Adipocyte (in vitro differentiated cells): Measurements from ENCODE around the gene SMG6.

Experiments used
- DNase-seq: peaks from one replicate; pipeline ENCODE4 v3.0.0-alpha.2; 2015; ENCODE audit warnings: low read depth
- H3K27me3 ChIP-seq: replicated peaks from 2 replicates; pipeline ENCODE4 v1.7.0; 2013; ENCODE audit warnings: mild to moderate bottlenecking, low read length, moderate library complexity; ENCODE audit not compliant: control insufficient read depth, insufficient read depth
- H3K36me3 ChIP-seq: 2 replicates; pipeline ENCODE4 v1.7.0; 2013; ENCODE audit warnings: low read length, mild to moderate bottlenecking, moderate library complexity; ENCODE audit not compliant: control insufficient read depth, insufficient read depth, severe bottlenecking
- H3K4me1 ChIP-seq: 2 replicates; pipeline ENCODE4 v1.7.0; 2013; ENCODE audit warnings: mild to moderate bottlenecking, low read length, moderate library complexity; ENCODE audit not compliant: control insufficient read depth, insufficient read depth
- H3K4me3 ChIP-seq: 2 replicates; pipeline ENCODE4 v1.7.0; 2013; ENCODE audit warnings: mild to moderate bottlenecking, low read length, moderate library complexity
- H3K9ac ChIP-seq: 2 replicates; pipeline ENCODE4 v1.7.0; 2013; ENCODE audit warnings: mild to moderate bottlenecking, low read length, moderate library complexity
- H3K9me3 ChIP-seq: 2 replicates; pipeline ENCODE4 v1.7.0; 2013; ENCODE audit warnings: mild to moderate bottlenecking, low read length, moderate library complexity; ENCODE audit not compliant: control insufficient read depth

The SMG6 gene

DNA sequence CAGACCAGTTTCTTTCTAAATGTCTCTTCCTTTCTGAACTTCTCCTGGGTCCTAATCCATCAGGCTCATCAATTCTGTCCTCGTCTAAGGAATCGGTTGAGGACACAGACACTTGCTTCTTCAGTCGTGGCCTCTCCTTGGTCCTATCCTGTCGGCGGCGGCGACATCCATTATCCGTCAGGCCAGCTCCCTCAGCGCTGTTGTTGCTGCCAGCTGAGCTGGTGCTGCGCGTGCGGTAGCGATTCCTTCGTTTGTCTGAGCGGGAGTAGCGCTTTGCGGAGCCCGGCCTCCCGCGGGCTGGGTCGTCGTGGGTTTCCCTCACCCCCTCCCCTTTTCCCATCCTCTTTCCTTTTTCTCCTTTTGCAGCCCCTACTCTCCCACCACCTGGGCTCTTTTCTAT lies 3.8 kb downstream of the SMG6 start:
- Histone ChIP-seq H3K27me3 (no peaks in the 10 kb centered on the region), H3K9ac (no peak overlapping the region), H3K4me3 (no peak overlapping the region), H3K4me1 (peaks cover 11% of the 10 kb centered on the region), H3K36me3 (peaks cover 32% of the 10 kb centered on the region), H3K9me3 (no peaks in the 10 kb centered on the region)
- no peak for DNase-seq

DNA sequence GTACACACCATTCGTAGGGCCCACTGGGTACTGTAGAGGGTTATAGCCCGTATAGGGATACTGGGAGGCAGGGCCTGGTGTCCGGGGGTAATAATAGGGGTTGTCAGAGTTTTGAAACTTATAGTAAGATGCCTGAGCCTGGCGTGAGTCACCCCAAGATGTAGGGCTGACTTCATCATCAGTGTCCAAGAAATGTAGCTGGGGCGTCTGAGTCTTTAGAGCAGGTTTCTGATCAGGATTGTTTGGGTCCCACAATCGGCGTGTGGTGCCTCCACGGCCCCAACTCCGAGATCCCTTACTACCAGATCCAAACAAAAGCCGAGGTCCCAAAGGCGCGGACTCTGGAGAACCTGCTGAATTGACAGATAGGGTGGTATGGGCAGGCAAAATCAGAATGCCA lies 4.4 kb downstream of the SMG6 start:
- H3K9ac ChIP-seq = no peak overlapping the region
- peaks cover 37% of the 10 kb centered on the region for H3K36me3 ChIP-seq
- no peak overlapping the region for H3K4me3 ChIP-seq
- no peak for DNase-seq
- no peaks in the 10 kb centered on the region for H3K27me3 ChIP-seq
- H3K9me3 ChIP-seq = no peaks in the 10 kb centered on the region
- H3K4me1 ChIP-seq = peaks cover 11% of the 10 kb centered on the region

DNA sequence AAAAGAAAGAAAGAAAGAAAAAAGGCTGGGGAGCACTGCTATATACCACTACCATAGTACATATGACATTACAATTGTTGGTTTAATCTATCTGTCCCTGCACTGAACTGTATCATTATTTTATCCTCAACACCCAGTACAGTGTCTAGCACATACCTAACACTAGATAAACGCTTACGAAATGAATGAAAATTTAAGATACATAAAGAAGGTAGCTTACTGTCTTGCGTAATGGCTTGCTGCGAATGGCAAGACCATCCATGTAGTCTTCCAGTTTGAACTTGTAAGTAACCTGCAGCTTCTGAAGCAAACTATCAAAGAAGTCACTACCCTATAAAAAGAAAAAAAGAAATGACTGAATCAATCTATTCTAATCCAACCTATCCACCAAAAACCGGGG lies 6.6 kb downstream of the SMG6 start:
- Histone ChIP-seq H3K4me1 (peaks cover 4% of the 10 kb centered on the region), H3K36me3 (peaks cover 54% of the 10 kb centered on the region), H3K27me3 (no peaks in the 10 kb centered on the region), H3K9me3 (no peaks in the 10 kb centered on the region), H3K9ac (no peak overlapping the region), H3K4me3 (no peak overlapping the region)
- no peak for DNase-seq

DNA sequence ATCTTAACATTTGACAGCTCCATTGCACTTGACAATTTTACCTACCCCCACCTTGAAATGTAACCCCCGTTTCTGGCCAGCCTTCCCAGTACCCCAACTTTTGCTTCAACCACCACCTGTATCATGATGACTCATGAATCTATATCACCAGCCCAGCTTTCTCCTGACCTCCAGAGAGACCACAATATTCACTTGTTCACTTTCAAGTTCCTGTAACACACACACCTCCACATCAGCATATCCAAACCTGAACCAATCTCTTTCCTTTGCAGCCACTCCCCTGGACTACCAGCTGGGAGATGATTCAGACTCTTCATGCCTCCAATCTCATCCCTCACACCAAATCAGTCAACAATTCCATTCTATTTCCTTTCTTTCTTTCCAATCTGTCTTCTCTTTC lies 8.0 kb downstream of the SMG6 start:
- Histone ChIP-seq H3K9ac (no peak overlapping the region), H3K27me3 (no peaks in the 10 kb centered on the region), H3K36me3 (peaks cover 65% of the 10 kb centered on the region), H3K4me3 (no peak overlapping the region), H3K4me1 (no peaks in the 10 kb centered on the region), H3K9me3 (no peaks in the 10 kb centered on the region)
- DNase-seq = no peak

DNA sequence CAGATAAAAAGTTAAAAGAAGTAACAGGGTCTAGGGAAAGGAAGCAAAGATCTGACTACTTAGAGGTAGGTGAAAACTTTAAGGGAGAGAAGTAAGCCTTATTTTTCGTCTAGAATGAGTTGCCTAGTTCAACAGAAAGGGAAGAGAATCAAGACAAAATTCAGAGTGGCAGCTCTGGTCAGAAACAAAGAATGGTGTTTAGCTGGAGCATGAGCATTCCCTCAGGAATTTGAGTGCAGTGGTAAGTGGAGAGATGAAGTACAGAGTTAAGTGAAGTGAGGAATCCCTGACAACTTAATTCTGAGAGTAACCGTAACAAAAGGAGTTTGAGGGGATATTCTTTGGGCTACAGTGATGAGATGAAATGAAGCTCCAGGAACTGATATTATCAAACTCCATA lies 11.5 kb downstream of the SMG6 start:
- Histone ChIP-seq H3K27me3 (no peaks in the 10 kb centered on the region), H3K36me3 (peaks cover 64% of the 10 kb centered on the region)

DNA sequence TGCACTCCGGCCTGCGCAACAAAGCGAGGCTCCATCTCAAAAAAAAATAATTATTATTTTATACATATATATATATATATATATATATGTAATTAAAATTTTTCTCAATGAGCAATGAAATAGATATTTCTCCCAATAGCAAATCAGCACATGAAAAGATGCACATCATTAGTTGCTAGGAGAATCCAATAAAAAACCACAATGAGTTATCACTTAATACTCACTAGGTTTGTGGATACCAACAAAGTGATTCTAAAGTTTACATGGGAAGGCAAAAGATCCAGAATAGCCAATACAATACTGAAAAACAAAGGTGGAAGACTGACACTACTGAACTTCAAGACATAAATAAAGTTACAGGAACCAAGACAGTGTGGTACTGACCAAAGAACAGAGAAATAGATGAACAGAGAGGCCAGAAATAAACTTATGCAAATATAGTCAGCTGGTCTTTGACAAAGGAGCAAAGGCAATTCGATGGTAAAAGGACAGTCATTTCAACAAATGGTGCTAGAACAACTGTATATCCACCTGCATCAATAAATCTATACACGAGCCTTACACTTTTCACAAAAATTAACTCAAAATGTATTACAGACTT lies 13.6 kb downstream of the SMG6 start:
- H3K36me3 ChIP-seq = peaks cover 47% of the 10 kb centered on the region
- no peaks in the 10 kb centered on the region for H3K27me3 ChIP-seq
- peak; percentile 38 for DNase-seq
- H3K4me3 ChIP-seq = no peak overlapping the region
- no peaks in the 10 kb centered on the region for H3K4me1 ChIP-seq
- no peaks in the 10 kb centered on the region for H3K9me3 ChIP-seq
- H3K9ac ChIP-seq = no peak overlapping the region

More for the DNA sequence above, 11.5 kb downstream of the SMG6 start:
- DNase-seq = peak; percentile 54
- Histone ChIP-seq H3K9me3 (no peaks in the 10 kb centered on the region), H3K9ac (no peak overlapping the region), H3K4me3 (no peak overlapping the region), H3K4me1 (no peaks in the 10 kb centered on the region)

DNA sequence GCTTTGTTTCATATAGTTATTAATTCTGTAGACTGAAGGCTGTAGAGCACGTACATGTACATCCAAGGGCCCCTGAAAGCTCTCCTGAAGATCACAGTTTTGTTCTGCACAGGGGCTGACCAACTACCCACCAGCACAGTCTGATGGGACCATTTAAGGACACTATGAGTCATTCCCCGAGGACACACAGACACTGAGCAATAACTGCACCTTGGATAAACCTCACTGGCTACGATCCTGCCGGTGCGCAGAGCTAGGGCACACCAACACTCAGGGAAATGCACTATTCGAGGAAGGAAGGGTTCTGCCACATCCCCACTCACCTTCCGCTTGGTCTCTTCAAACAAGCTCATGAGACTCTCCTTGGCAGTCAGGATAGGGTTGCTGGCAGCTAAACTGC lies 20.3 kb downstream of the SMG6 start:
- Histone ChIP-seq H3K4me1 (peaks cover 7% of the 10 kb centered on the region), H3K36me3 (peaks cover 51% of the 10 kb centered on the region), H3K9me3 (no peaks in the 10 kb centered on the region), H3K9ac (peak overlapping the region; percentile 24), H3K27me3 (no peaks in the 10 kb centered on the region), H3K4me3 (no peak overlapping the region)
- DNase-seq = no peak

DNA sequence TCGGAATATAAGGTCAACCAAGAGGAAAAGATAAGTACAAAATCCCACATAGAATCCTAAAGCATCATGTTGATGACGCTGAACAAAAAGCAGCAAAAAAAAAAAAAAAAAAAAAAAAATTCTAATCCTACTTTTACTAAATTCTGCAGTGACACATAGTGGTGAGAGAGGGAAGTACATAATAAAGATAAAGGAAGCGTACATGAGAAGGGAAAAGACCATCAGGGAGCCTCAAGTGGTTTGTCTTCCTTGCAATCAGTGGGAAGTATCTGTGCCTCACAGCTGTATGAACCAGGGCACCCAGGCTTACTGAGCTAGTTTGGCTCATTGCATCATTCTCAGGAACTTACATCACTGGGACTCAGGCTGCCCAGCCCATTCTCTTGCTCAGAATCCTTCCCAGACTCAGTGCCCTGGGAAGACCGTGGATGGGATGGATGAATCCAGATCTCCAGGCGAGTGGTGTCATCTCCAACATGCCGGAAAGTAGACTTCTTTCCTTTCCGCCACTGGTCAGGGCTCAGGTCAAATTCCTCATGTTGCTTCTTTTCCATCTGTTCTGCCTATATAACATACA lies 21.2 kb downstream of the SMG6 start:
- Histone ChIP-seq H3K27me3 (no peaks in the 10 kb centered on the region), H3K4me1 (peaks cover 7% of the 10 kb centered on the region), H3K36me3 (peaks cover 57% of the 10 kb centered on the region), H3K4me3 (no peak overlapping the region), H3K9me3 (no peaks in the 10 kb centered on the region), H3K9ac (peak overlapping the region; percentile 9)
- DNase-seq = peak; percentile 90

DNA sequence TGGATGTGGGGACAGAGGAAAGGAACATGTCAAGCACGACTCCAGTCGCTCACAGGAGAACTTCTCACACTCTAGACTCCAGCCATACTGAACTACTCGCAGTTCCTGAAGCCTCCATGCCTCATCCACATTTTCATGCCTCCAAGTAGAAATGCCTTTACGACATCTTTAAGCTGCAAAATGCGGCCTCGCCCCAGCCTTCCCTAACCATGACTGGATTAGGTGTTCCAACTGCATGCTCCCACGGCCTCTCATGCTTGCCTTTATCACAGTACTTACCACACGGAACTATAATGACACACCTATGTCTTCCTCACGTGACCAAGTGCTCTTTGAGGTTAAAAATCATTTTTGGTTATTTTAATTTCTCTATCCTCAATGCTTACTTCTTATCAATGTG lies 23.9 kb downstream of the SMG6 start:
- peaks cover 60% of the 10 kb centered on the region for H3K36me3 ChIP-seq
- DNase-seq = no peak

DNA sequence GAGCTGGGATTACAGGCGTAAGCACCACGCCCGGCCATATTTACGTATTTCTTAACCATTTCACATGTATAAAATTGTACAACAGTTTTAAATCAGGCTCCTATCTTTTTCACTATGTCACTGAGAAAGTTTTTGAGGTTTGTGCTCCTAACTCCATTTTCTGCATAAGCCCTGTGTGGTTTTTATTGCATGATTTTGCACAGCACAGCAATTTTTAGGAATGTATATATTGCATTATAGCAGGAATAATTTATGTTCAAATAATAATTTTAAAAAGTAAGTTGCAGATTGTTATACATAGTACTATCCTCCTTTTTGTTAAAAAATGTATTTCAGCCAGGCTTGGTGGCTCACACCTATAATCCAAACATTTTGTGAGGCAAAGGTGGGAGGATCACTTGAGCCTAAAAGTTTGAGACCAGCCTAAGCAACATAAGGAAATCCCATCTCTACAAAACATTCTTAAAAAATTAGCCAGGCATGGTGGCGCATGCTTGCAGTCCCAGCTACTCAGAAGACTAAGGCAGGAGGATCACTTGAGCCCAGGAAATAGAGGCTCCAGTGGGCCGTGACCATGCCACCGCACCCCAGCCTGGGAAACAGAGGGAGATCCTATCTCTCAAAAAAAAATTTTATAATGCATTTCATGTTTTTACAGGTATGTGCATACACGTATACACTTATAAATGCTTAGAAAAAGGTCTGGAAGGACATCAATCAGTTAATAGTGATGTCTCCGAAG lies 26.0 kb downstream of the SMG6 start:
- no peak for DNase-seq
- Histone ChIP-seq H3K27me3 (no peaks in the 10 kb centered on the region), H3K4me1 (peaks cover 5% of the 10 kb centered on the region), H3K4me3 (no peak overlapping the region), H3K9ac (no peak overlapping the region), H3K9me3 (no peaks in the 10 kb centered on the region), H3K36me3 (peaks cover 59% of the 10 kb centered on the region)

More for the DNA sequence above, 23.9 kb downstream of the SMG6 start:
- H3K9me3 ChIP-seq = no peaks in the 10 kb centered on the region
- no peak overlapping the region for H3K4me3 ChIP-seq
- no peak overlapping the region for H3K9ac ChIP-seq
- peaks cover 7% of the 10 kb centered on the region for H3K4me1 ChIP-seq
- H3K27me3 ChIP-seq = no peaks in the 10 kb centered on the region

DNA sequence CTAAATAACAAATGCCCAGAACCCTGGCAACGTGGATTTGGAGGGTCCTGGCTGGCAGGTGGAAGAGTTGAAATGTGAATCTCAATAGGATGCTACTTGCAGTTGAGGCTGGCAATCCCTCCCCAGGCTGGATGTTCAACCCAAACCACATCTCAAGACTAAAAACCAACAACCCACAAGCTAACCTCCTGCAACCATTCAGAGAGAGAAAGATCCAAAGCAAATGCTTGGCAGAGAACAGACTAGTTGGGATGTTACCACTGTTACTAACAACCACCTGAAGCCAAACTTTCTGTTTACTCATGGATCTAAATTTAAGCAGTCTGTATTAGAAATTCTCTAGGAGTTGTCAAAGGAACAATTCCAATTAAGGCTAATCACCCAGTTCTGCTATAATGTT lies 27.9 kb downstream of the SMG6 start:
- no peak for DNase-seq
- peaks cover 2% of the 10 kb centered on the region for H3K4me1 ChIP-seq
- no peak overlapping the region for H3K9ac ChIP-seq
- H3K36me3 ChIP-seq = peaks cover 42% of the 10 kb centered on the region
- H3K9me3 ChIP-seq = no peaks in the 10 kb centered on the region
- H3K4me3 ChIP-seq = no peak overlapping the region
- no peaks in the 10 kb centered on the region for H3K27me3 ChIP-seq
